Measurements from ENCODE around the gene PPIF.

DNA sequence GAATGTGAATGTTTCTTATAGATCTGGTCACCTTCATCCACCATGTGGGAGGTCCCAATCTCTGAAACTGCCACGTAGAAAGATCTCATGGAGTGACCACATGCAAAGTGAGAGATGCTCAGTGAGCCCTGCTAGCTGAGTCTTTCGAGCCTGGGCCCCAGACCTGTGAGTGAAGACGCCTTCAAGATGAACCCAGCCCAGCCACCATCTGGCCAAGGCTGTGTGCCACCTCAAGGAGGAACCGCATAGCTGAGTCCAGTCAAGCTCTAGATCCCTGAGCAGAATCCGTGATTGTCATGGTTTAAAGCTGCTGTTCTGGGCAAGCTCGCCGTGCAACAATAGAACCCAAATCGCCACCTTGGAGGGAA lies 20.2 kb upstream of the PPIF start:
- no peak for TF ChIP-seq FOXA1 (IDR thresholded peaks at IDR 0.05)
- TF ChIP-seq LEF1 (IDR thresholded peaks at IDR 0.05; ENCODE audit: borderline replicate concordance) = no peak
- TF ChIP-seq BHLHE40 (IDR thresholded peaks at IDR 0.05; ENCODE audit: borderline replicate concordance) = no peak
- no peak for TF ChIP-seq TARDBP (IDR thresholded peaks at IDR 0.05)
- no peak for TF ChIP-seq HDGF (IDR thresholded peaks at IDR 0.05; ENCODE audit: borderline replicate concordance)
- TF ChIP-seq ELF4 (IDR thresholded peaks at IDR 0.05) = no peak
- TF ChIP-seq FOXM1 (IDR thresholded peaks at IDR 0.05; ENCODE audit: borderline replicate concordance) = no peak
- no peak for TF ChIP-seq SP1 (IDR thresholded peaks at IDR 0.05)
- TF ChIP-seq FOXK2 (IDR thresholded peaks at IDR 0.05) = no peak
